ENCODE results near the gene TXLNB.

DNA sequence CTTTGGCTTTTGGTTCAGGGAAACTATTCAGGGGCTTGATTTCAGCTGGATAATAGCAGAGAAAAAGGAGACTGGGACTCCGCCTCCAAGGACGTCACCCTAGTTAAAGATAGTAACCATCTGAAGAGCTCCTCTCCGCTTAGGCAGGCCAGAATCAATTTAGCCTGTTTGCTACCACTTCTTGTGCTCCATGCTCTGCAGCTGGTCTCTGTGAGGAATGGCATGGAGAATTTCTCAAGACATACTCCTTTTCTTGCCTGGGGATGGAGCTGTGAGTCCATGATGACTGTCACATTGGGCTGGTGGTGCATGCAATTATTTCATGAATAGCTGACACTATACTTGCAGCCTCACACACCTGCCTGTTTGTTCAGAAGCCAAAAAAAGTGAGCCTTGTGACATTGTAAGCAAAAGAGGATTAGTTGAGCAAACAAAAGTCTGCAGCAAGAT, 61.4 kb downstream of the TXLNB start:
- TF ChIP-seq, protein P1, sequence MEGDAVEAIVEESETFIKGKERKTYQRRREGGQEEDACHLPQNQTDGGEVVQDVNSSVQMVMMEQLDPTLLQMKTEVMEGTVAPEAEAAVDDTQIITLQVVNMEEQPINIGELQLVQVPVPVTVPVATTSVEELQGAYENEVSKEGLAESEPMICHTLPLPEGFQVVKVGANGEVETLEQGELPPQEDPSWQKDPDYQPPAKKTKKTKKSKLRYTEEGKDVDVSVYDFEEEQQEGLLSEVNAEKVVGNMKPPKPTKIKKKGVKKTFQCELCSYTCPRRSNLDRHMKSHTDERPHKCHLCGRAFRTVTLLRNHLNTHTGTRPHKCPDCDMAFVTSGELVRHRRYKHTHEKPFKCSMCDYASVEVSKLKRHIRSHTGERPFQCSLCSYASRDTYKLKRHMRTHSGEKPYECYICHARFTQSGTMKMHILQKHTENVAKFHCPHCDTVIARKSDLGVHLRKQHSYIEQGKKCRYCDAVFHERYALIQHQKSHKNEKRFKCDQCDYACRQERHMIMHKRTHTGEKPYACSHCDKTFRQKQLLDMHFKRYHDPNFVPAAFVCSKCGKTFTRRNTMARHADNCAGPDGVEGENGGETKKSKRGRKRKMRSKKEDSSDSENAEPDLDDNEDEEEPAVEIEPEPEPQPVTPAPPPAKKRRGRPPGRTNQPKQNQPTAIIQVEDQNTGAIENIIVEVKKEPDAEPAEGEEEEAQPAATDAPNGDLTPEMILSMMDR (IDR thresholded peaks at IDR 0.05), result peak in 1 of 4 experiments; percentile 34
- peak; percentile 10 for TF ChIP-seq POLR2AphosphoS5 (IDR thresholded peaks at IDR 0.05)
- TF ChIP-seq POLR2A (IDR thresholded peaks at IDR 0.05), result no peak

All from prostate gland (tissue), 2 donors.